Measurements from ENCODE around the gene PLN.

Gene PLN

GRCh38 chr6:118536478-118536877, 11.6 kb upstream of the PLN start:
- DNase-seq (ENCODE audit: low read depth in 4 of 4, low spot score in 1 of 4) = no peak

GRCh38 chr6:118537574-118537973, 10.5 kb upstream of the PLN start:
- no peak for DNase-seq (ENCODE audit: low read depth in 4 of 4, low spot score in 1 of 4)

- no peak for DNase-seq (ENCODE audit: low read depth in 4 of 4, low spot score in 1 of 4)
These were observed 5.7 kb upstream of the PLN start for GRCh38 chr6:118542184-118542952.

- DNase-seq (ENCODE audit: low read depth in 4 of 4, low spot score in 1 of 4) = no peak
These were observed 4.0 kb upstream of the PLN start for GRCh38 chr6:118544105-118544504.

- DNase-seq (ENCODE audit: low read depth in 4 of 4, low spot score in 1 of 4) = no peak
These were observed 1.8 kb upstream of the PLN start for GRCh38 chr6:118546164-118546879.

GRCh38 chr6:118546880-118547218, 1.2 kb upstream of the PLN start:
- DNase-seq (ENCODE audit: low read depth in 4 of 4, low spot score in 1 of 4) = no peak

- DNase-seq (ENCODE audit: low read depth in 4 of 4, low spot score in 1 of 4) = no peak
These were observed 517 bp downstream of the PLN start for GRCh38 chr6:118548613-118549012.

GRCh38 chr6:118551063-118552053, 3.3 kb downstream of the PLN start:
- DNase-seq (ENCODE audit: low read depth in 4 of 4, low spot score in 1 of 4) = no peak

- no peak for DNase-seq (ENCODE audit: low read depth in 4 of 4, low spot score in 1 of 4)
These were observed 5.0 kb downstream of the PLN start for GRCh38 chr6:118553132-118553531.

- no peak for DNase-seq (ENCODE audit: low read depth in 4 of 4, low spot score in 1 of 4)
These were observed 6.6 kb downstream of the PLN start for GRCh38 chr6:118554698-118555097.

- DNase-seq (ENCODE audit: low read depth in 4 of 4, low spot score in 1 of 4) = no peak
These were observed 10.5 kb downstream of the PLN start for GRCh38 chr6:118558464-118559217.

- DNase-seq (ENCODE audit: low read depth in 4 of 4, low spot score in 1 of 4) = no peak
These were observed 11.6 kb downstream of the PLN start for GRCh38 chr6:118559659-118560058.

- DNase-seq (ENCODE audit: low read depth in 4 of 4, low spot score in 1 of 4) = no peak
These were observed 14.2 kb downstream of the PLN start for GRCh38 chr6:118562248-118562647.

GRCh38 chr6:118562959-118563358, 14.9 kb downstream of the PLN start:
- DNase-seq (ENCODE audit: low read depth in 4 of 4, low spot score in 1 of 4) = no peak

- no peak for DNase-seq (ENCODE audit: low read depth in 4 of 4, low spot score in 1 of 4)
These were observed 17.3 kb downstream of the PLN start for GRCh38 chr6:118565311-118565960.

- no peak for DNase-seq (ENCODE audit: low read depth in 4 of 4, low spot score in 1 of 4)
These were observed 19.9 kb downstream of the PLN start for GRCh38 chr6:118567974-118568373.

- DNase-seq (ENCODE audit: low read depth in 4 of 4, low spot score in 1 of 4) = no peak
These were observed 21.4 kb downstream of the PLN start for GRCh38 chr6:118569498-118569897.

- no peak for DNase-seq (ENCODE audit: low read depth in 4 of 4, low spot score in 1 of 4)
These were observed 23.0 kb downstream of the PLN start for GRCh38 chr6:118571121-118571520.

- no peak for DNase-seq (ENCODE audit: low read depth in 4 of 4, low spot score in 1 of 4)
These were observed 26.2 kb downstream of the PLN start for GRCh38 chr6:118574051-118574865.

GRCh38 chr6:118577972-118578371, 29.9 kb downstream of the PLN start:
- DNase-seq (ENCODE audit: low read depth in 4 of 4, low spot score in 1 of 4) = no peak
